ENCODE results near the gene RAI1.

Gene RAI1

GRCh38 chr17:17774009-17774881 lies 93.0 kb downstream of the RAI1 start:
- peaks cover 4% of the 10 kb centered on the region for H3K4me1 Mint-ChIP-seq
- no peaks in the 10 kb centered on the region for H3K9me3 Mint-ChIP-seq
- no peaks in the 10 kb centered on the region for H3K27me3 Mint-ChIP-seq
- peak overlapping the region; percentile 58 for H3K27ac Mint-ChIP-seq (ENCODE audit: low read depth)
- no peak for DNase-seq (ENCODE audit: low spot score in 2 of 2)
- H3K36me3 Mint-ChIP-seq (ENCODE audit: insufficient read depth), result no peaks in the 10 kb centered on the region
- no peak for ATAC-seq (replicated peaks; ENCODE audit: extremely low read depth, poor library complexity, severe bottlenecking)
- H3K4me3 Mint-ChIP-seq, result no peak overlapping the region

- H3K27me3 Mint-ChIP-seq, result peaks cover 10% of the 10 kb centered on the region
- H3K27ac Mint-ChIP-seq (ENCODE audit: low read depth), result no peak overlapping the region
- ATAC-seq (replicated peaks; ENCODE audit: extremely low read depth, poor library complexity, severe bottlenecking) (no peak), DNase-seq (ENCODE audit: low spot score in 2 of 2) (no peak)
- H3K4me3 Mint-ChIP-seq, result no peak overlapping the region
- peaks cover 2% of the 10 kb centered on the region for H3K36me3 Mint-ChIP-seq (ENCODE audit: insufficient read depth)
- peaks cover 11% of the 10 kb centered on the region for H3K4me1 Mint-ChIP-seq
- no peaks in the 10 kb centered on the region for H3K9me3 Mint-ChIP-seq
Observed at GRCh38 chr17:17776889-17777288, 95.6 kb downstream of the RAI1 start.

- H3K27me3 Mint-ChIP-seq, result peaks cover 10% of the 10 kb centered on the region
- peak overlapping the region; percentile 20 for H3K4me3 Mint-ChIP-seq
- H3K27ac Mint-ChIP-seq (ENCODE audit: low read depth), result no peak overlapping the region
- DNase-seq (ENCODE audit: low spot score in 2 of 2) (no peak), ATAC-seq (replicated peaks; ENCODE audit: extremely low read depth, poor library complexity, severe bottlenecking) (no peak)
- H3K9me3 Mint-ChIP-seq, result no peaks in the 10 kb centered on the region
- H3K4me1 Mint-ChIP-seq, result peaks cover 11% of the 10 kb centered on the region
- peaks cover 2% of the 10 kb centered on the region for H3K36me3 Mint-ChIP-seq (ENCODE audit: insufficient read depth)
Observed at GRCh38 chr17:17778308-17779014, 97.2 kb downstream of the RAI1 start.

GRCh38 chr17:17779015-17779611 lies 97.9 kb downstream of the RAI1 start:
- H3K4me1 Mint-ChIP-seq, result peaks cover 16% of the 10 kb centered on the region
- ATAC-seq (replicated peaks; ENCODE audit: extremely low read depth, poor library complexity, severe bottlenecking) (no peak), DNase-seq (ENCODE audit: low spot score in 2 of 2) (no peak)
- peaks cover 2% of the 10 kb centered on the region for H3K36me3 Mint-ChIP-seq (ENCODE audit: insufficient read depth)
- H3K27me3 Mint-ChIP-seq, result peaks cover 10% of the 10 kb centered on the region
- no peak overlapping the region for H3K27ac Mint-ChIP-seq (ENCODE audit: low read depth)
- H3K4me3 Mint-ChIP-seq, result no peak overlapping the region
- H3K9me3 Mint-ChIP-seq, result no peaks in the 10 kb centered on the region

- H3K4me3 Mint-ChIP-seq, result peak overlapping the region; percentile 82
- no peak overlapping the region for H3K27ac Mint-ChIP-seq (ENCODE audit: low read depth)
- no peaks in the 10 kb centered on the region for H3K9me3 Mint-ChIP-seq
- peaks cover 30% of the 10 kb centered on the region for H3K4me1 Mint-ChIP-seq
- H3K27me3 Mint-ChIP-seq, result peaks cover 10% of the 10 kb centered on the region
- ATAC-seq (replicated peaks; ENCODE audit: extremely low read depth, poor library complexity, severe bottlenecking) (no peak), DNase-seq (ENCODE audit: low spot score in 2 of 2) (no peak)
- H3K36me3 Mint-ChIP-seq (ENCODE audit: insufficient read depth), result peaks cover 2% of the 10 kb centered on the region
Observed at GRCh38 chr17:17780922-17781590, 99.8 kb downstream of the RAI1 start.

- Mint-ChIP-seq H3K4me3 (peak overlapping the region; percentile 82), H3K27me3 (peaks cover 10% of the 10 kb centered on the region), H3K9me3 (no peaks in the 10 kb centered on the region), H3K36me3 (ENCODE audit: insufficient read depth) (peaks cover 2% of the 10 kb centered on the region), H3K4me1 (peaks cover 30% of the 10 kb centered on the region), H3K27ac (ENCODE audit: low read depth) (no peak overlapping the region)
- ATAC-seq (replicated peaks; ENCODE audit: extremely low read depth, poor library complexity, severe bottlenecking), result peak; percentile 42
- no peak for DNase-seq (ENCODE audit: low spot score in 2 of 2)
Observed at GRCh38 chr17:17781591-17782496, 100.6 kb downstream of the RAI1 start.

- H3K9me3 Mint-ChIP-seq, result no peaks in the 10 kb centered on the region
- H3K27ac Mint-ChIP-seq (ENCODE audit: low read depth), result no peak overlapping the region
- peak overlapping the region; percentile 82 for H3K4me3 Mint-ChIP-seq
- DNase-seq (ENCODE audit: low spot score in 2 of 2) (no peak), ATAC-seq (replicated peaks; ENCODE audit: extremely low read depth, poor library complexity, severe bottlenecking) (peak; percentile 11)
- peaks cover 30% of the 10 kb centered on the region for H3K4me1 Mint-ChIP-seq
- peaks cover 10% of the 10 kb centered on the region for H3K27me3 Mint-ChIP-seq
- H3K36me3 Mint-ChIP-seq (ENCODE audit: insufficient read depth), result peaks cover 2% of the 10 kb centered on the region
Observed at GRCh38 chr17:17782523-17783115, 101.4 kb downstream of the RAI1 start.

- peaks cover 10% of the 10 kb centered on the region for H3K27me3 Mint-ChIP-seq
- peaks cover 30% of the 10 kb centered on the region for H3K4me1 Mint-ChIP-seq
- ATAC-seq (replicated peaks; ENCODE audit: extremely low read depth, poor library complexity, severe bottlenecking), result peak; percentile 68
- H3K27ac Mint-ChIP-seq (ENCODE audit: low read depth), result peak overlapping the region; percentile 75
- DNase-seq (ENCODE audit: low spot score in 2 of 2), result peak; percentile 21 to 25
- peaks cover 2% of the 10 kb centered on the region for H3K36me3 Mint-ChIP-seq (ENCODE audit: insufficient read depth)
- H3K4me3 Mint-ChIP-seq, result peak overlapping the region; percentile 82
- H3K9me3 Mint-ChIP-seq, result no peaks in the 10 kb centered on the region
Observed at GRCh38 chr17:17783116-17783824, 102.0 kb downstream of the RAI1 start.

- Mint-ChIP-seq H3K36me3 (ENCODE audit: insufficient read depth) (peaks cover 4% of the 10 kb centered on the region), H3K27me3 (peaks cover 10% of the 10 kb centered on the region), H3K9me3 (no peaks in the 10 kb centered on the region), H3K4me3 (peak overlapping the region; percentile 82), H3K4me1 (peaks cover 30% of the 10 kb centered on the region), H3K27ac (ENCODE audit: low read depth) (peak overlapping the region; percentile 75)
- no peak for DNase-seq (ENCODE audit: low spot score in 2 of 2)
- ATAC-seq (replicated peaks; ENCODE audit: extremely low read depth, poor library complexity, severe bottlenecking), result no peak
Observed at GRCh38 chr17:17783825-17784656, 102.8 kb downstream of the RAI1 start.

- no peak for DNase-seq (ENCODE audit: low spot score in 2 of 2)
- H3K4me3 Mint-ChIP-seq, result peak overlapping the region; percentile 82
Observed at GRCh38 chr17:17784657-17785267, 103.5 kb downstream of the RAI1 start.

More at GRCh38 chr17:17784657-17785267, 103.5 kb downstream of the RAI1 start:
- peaks cover 4% of the 10 kb centered on the region for H3K36me3 Mint-ChIP-seq (ENCODE audit: insufficient read depth)
- no peak for ATAC-seq (replicated peaks; ENCODE audit: extremely low read depth, poor library complexity, severe bottlenecking)
- no peaks in the 10 kb centered on the region for H3K9me3 Mint-ChIP-seq
- H3K27ac Mint-ChIP-seq (ENCODE audit: low read depth), result no peak overlapping the region
- peaks cover 30% of the 10 kb centered on the region for H3K4me1 Mint-ChIP-seq
- H3K27me3 Mint-ChIP-seq, result peaks cover 10% of the 10 kb centered on the region
